ENCODE data around the gene RASSF8.

DNA sequence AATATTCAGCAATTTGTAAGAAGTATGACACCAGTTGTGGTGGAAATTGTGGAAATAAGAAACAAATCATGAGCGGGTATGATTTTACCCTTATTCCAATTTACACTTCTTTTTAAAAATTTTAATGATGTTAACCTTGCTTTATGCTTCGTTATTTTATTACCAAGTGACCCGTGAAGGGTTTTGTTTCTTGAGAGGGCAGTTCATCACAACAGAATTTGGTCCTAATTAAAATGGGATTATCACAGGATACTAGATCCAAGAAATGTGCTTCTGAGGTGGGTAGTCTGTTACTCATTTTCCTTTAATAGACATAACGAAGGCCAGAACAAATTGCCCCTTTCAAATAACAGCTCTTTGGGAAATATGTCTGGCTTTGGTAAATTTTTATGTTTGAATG lies 25.5 kb upstream of the RASSF8 start:
- TF ChIP-seq, protein P1, sequence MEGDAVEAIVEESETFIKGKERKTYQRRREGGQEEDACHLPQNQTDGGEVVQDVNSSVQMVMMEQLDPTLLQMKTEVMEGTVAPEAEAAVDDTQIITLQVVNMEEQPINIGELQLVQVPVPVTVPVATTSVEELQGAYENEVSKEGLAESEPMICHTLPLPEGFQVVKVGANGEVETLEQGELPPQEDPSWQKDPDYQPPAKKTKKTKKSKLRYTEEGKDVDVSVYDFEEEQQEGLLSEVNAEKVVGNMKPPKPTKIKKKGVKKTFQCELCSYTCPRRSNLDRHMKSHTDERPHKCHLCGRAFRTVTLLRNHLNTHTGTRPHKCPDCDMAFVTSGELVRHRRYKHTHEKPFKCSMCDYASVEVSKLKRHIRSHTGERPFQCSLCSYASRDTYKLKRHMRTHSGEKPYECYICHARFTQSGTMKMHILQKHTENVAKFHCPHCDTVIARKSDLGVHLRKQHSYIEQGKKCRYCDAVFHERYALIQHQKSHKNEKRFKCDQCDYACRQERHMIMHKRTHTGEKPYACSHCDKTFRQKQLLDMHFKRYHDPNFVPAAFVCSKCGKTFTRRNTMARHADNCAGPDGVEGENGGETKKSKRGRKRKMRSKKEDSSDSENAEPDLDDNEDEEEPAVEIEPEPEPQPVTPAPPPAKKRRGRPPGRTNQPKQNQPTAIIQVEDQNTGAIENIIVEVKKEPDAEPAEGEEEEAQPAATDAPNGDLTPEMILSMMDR (conservative IDR thresholded peaks at IDR 0.05): no peak
- no peak for TF ChIP-seq EZH2 (IDR thresholded peaks at IDR 0.05; ENCODE audit: low read depth)

Data from PC-9 (cell line).